ENCODE data around the gene LDLRAD1. TPM values are rescaled to one million over a fixed set of nuclear protein-coding genes. Genes with fewer than 3 reads are reported as not detected.

The LDLRAD1 gene
- total and polyA plus RNA-seq, 5 donors from 2014 or later = not detected

DNA sequence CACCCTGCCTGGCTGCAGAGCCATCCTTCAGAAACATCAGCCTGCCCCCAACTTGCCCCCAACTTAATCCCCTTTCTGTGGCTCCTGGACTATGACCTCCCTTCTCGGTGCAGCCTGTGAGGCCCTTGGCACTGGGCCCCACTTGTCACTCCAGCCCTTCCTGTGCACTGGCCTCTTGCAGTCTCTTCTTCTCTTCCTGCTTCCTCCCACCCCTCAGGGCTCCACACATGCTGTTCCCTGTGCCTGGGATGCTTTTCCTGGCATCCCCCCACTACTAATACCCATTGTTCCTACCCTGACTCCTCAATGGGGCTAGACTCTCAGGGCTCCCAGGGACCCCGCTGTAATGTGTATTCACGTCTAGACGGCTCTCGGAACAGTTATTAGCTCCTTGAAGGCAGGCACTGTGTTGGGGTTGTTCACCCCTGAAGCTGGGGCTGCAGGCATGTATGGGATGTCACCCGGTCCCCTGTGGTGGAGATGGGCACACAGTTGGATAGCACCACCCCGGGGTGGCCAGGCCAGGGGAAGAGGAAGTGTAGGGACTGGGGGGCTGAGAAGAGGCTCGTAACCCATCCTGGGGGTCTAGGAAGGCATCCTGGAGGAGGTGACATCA, 4.5 kb downstream of the LDLRAD1 start:
- Mint-ChIP-seq H3K4me3 (no peak overlapping the region), H3K36me3 (no peaks in the 10 kb centered on the region), H3K9me3 (peaks cover 0 to 2% (median 0%) of the 10 kb centered on the region in 7 donors), H3K27ac (no peak overlapping the region), H3K27me3 (peaks cover 8% of the 10 kb centered on the region), H3K4me1 (no peaks in the 10 kb centered on the region)
- Histone ChIP-seq H3K27me3 (ENCODE audit: control insufficient read depth, insufficient read depth, low read length) (no peaks in the 10 kb centered on the region), H3K27ac (ENCODE audit: insufficient read depth, low read length, poor library complexity, severe bottlenecking) (no peak overlapping the region), H3K36me3 (ENCODE audit: control insufficient read depth, insufficient read depth, low read length) (no peaks in the 10 kb centered on the region), H3K4me3 (ENCODE audit: low read depth, low read length) (no peak overlapping the region), H3K4me1 (ENCODE audit: control insufficient read depth, insufficient read depth, low read length, poor library complexity, severe bottlenecking) (no peaks in the 10 kb centered on the region), H3K9me3 (ENCODE audit: control insufficient read depth in 2 of 2, low read length in 2 of 2) (no peaks in the 10 kb centered on the region)
- DNase-seq = no peak
- no peak for ATAC-seq (ENCODE audit: low read depth in 2 of 2)

DNA sequence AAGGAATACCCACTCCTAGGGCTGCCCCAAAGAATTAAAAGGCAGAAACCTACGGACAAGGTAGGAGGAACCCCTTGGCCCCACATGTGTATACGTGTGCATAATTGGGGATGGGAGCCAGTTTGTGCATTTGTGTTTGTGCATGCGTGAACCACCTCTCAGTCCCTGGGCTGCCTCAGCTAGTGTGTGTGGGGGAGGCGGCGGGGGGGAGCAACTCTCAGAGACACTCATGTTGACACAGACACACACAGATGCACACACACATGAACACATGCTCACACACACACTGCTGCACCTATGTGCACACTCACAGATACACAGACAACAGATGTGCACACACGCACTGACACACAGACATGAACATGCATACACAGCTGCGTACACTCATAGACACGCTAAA, 5.1 kb downstream of the LDLRAD1 start:
- no peak for DNase-seq
- no peaks in the 10 kb centered on the region for H3K36me3 ChIP-seq (ENCODE audit: control insufficient read depth, insufficient read depth, low read length)
- Mint-ChIP-seq H3K9me3 (peaks cover 0 to 2% (median 0%) of the 10 kb centered on the region in 7 donors), H3K4me1 (no peaks in the 10 kb centered on the region), H3K4me3 (no peak overlapping the region), H3K27me3 (peaks cover 8% of the 10 kb centered on the region), H3K36me3 (no peaks in the 10 kb centered on the region), H3K27ac (no peak overlapping the region)
- no peak overlapping the region for H3K4me3 ChIP-seq (ENCODE audit: low read depth, low read length)
- H3K9me3 ChIP-seq (ENCODE audit: control insufficient read depth in 2 of 2, low read length in 2 of 2) = no peaks in the 10 kb centered on the region
- H3K4me1 ChIP-seq (ENCODE audit: control insufficient read depth, insufficient read depth, low read length, poor library complexity, severe bottlenecking) = no peaks in the 10 kb centered on the region
- no peak for ATAC-seq (ENCODE audit: low read depth in 2 of 2)
- H3K27ac ChIP-seq (ENCODE audit: insufficient read depth, low read length, poor library complexity, severe bottlenecking) = no peak overlapping the region
- no peaks in the 10 kb centered on the region for H3K27me3 ChIP-seq (ENCODE audit: control insufficient read depth, insufficient read depth, low read length)

DNA sequence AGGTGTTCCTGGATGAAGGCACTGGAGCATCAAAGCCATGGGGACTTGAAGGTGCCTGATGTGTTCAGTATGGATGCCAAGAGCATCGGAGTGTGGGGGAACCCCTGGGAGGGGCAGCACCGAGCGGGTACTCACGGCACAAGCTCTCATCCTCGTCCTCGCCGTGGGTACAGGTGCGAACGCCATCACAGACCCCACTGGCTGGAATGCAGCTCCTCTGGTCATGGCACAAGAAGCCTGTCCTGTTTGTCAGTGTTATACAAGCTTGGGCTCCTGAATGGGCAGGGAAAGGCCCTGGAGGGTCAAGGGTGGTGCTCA, 6.0 kb downstream of the LDLRAD1 start:
- H3K4me1 ChIP-seq (ENCODE audit: control insufficient read depth, insufficient read depth, low read length, poor library complexity, severe bottlenecking) = no peaks in the 10 kb centered on the region
- H3K4me3 ChIP-seq (ENCODE audit: low read depth, low read length) = no peak overlapping the region
- H3K36me3 Mint-ChIP-seq = no peaks in the 10 kb centered on the region
- H3K36me3 ChIP-seq (ENCODE audit: control insufficient read depth, insufficient read depth, low read length) = no peaks in the 10 kb centered on the region
- peaks cover 8% of the 10 kb centered on the region for H3K27me3 Mint-ChIP-seq
- peaks cover 0 to 2% (median 0%) of the 10 kb centered on the region in 7 donors for H3K9me3 Mint-ChIP-seq
- ATAC-seq (ENCODE audit: low read depth in 2 of 2) = no peak
- no peaks in the 10 kb centered on the region for H3K27me3 ChIP-seq (ENCODE audit: control insufficient read depth, insufficient read depth, low read length)
- no peaks in the 10 kb centered on the region for H3K9me3 ChIP-seq (ENCODE audit: control insufficient read depth in 2 of 2, low read length in 2 of 2)
- no peak for DNase-seq
- no peaks in the 10 kb centered on the region for H3K4me1 Mint-ChIP-seq
- H3K4me3 Mint-ChIP-seq = no peak overlapping the region
- no peak overlapping the region for H3K27ac ChIP-seq (ENCODE audit: insufficient read depth, low read length, poor library complexity, severe bottlenecking)
- H3K27ac Mint-ChIP-seq = no peak overlapping the region

DNA sequence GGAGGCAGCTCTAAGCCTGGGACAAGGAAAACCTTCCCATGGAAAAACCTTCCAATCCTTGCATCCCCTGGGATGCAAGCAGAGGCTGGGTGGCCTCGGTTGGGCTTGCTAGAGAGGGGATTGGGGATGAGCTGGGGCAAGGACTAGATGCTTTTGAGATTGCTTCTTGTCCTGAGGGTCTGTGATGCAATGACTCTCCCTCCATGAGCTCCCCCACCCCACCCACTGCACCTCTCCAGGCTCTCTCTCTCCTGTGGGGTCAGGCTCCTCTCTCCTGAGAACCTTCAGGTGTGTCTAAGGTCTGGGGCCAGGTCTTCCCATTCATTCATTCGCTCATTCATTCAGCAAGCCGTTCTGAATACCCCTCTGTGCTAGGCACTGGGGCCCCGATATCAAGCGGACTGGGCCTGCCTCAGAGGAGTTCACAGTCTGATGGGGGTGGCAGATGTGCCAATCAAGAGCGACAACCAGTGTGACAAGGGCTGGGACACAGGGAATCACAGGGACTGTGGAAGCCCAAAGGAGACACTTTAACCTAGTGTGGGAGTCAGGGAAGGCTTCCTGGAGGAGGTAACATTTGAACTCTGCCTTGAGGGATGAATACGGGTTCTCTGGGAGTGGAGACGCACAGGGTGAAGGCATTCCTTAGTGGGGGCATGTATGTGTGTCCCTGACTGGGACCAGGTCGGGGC, 6.5 kb downstream of the LDLRAD1 start:
- H3K27ac ChIP-seq (ENCODE audit: insufficient read depth, low read length, poor library complexity, severe bottlenecking) = no peak overlapping the region
- H3K36me3 ChIP-seq (ENCODE audit: control insufficient read depth, insufficient read depth, low read length) = no peaks in the 10 kb centered on the region
- H3K4me1 Mint-ChIP-seq = no peaks in the 10 kb centered on the region
- no peaks in the 10 kb centered on the region for H3K4me1 ChIP-seq (ENCODE audit: control insufficient read depth, insufficient read depth, low read length, poor library complexity, severe bottlenecking)
- ATAC-seq (ENCODE audit: low read depth in 2 of 2) (no peak), DNase-seq (no peak)
- no peak overlapping the region for H3K4me3 ChIP-seq (ENCODE audit: low read depth, low read length)
- no peaks in the 10 kb centered on the region for H3K36me3 Mint-ChIP-seq
- H3K27ac Mint-ChIP-seq = no peak overlapping the region
- peaks cover 8% of the 10 kb centered on the region for H3K27me3 Mint-ChIP-seq
- no peak overlapping the region for H3K4me3 Mint-ChIP-seq
- no peaks in the 10 kb centered on the region for H3K9me3 ChIP-seq (ENCODE audit: control insufficient read depth in 2 of 2, low read length in 2 of 2)
- H3K27me3 ChIP-seq (ENCODE audit: control insufficient read depth, insufficient read depth, low read length) = no peaks in the 10 kb centered on the region
- peaks cover 0 to 2% (median 0%) of the 10 kb centered on the region in 7 donors for H3K9me3 Mint-ChIP-seq

DNA sequence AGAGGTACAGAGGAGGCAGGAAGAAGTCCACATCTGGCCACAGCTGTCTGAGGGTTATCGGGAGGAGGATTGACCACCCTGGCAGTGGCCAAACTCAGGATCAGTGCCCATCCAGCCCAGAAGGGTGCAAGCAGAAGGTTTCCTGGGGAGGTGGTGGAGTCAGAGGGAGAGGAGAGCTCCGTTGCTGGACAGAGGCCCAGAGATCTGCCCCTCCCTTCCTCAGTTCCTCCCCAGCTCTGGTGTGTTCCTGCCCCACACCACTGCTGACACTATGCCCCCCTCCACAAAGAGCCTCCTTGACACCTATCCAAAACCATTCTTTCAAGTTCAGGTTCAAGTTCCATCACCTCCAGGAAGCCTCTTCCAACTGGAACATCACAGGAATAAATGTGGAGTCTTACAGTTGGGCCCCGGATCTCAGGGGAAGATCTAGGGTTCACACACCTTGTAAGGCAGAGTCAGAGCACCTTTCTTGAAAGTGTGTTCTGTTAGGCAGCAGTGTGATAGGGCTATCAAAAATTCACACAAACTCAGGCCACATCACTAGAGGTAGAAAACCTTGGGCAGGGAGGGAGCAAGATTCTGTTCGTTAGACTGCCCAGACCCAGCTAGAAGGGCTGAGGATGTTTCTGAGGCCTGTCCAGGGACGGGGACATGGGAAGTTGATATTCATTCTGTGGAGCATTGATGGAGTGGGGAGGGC, 7.4 kb downstream of the LDLRAD1 start:
- Histone ChIP-seq H3K4me1 (ENCODE audit: control insufficient read depth, insufficient read depth, low read length, poor library complexity, severe bottlenecking) (no peaks in the 10 kb centered on the region), H3K4me3 (ENCODE audit: low read depth, low read length) (no peak overlapping the region), H3K9me3 (ENCODE audit: control insufficient read depth in 2 of 2, low read length in 2 of 2) (no peaks in the 10 kb centered on the region), H3K36me3 (ENCODE audit: control insufficient read depth, insufficient read depth, low read length) (no peaks in the 10 kb centered on the region), H3K27ac (ENCODE audit: insufficient read depth, low read length, poor library complexity, severe bottlenecking) (no peak overlapping the region), H3K27me3 (ENCODE audit: control insufficient read depth, insufficient read depth, low read length) (no peaks in the 10 kb centered on the region)
- H3K9me3 Mint-ChIP-seq = peaks cover 0 to 4% (median 0%) of the 10 kb centered on the region in 7 donors
- DNase-seq = no peak
- no peak for ATAC-seq (ENCODE audit: low read depth in 2 of 2)
- H3K27ac Mint-ChIP-seq = peak overlapping the region in 1 of 3 donors; percentile 17
- H3K27me3 Mint-ChIP-seq = peaks cover 8% of the 10 kb centered on the region
- no peaks in the 10 kb centered on the region for H3K4me1 Mint-ChIP-seq
- H3K4me3 Mint-ChIP-seq = no peak overlapping the region
- no peaks in the 10 kb centered on the region for H3K36me3 Mint-ChIP-seq

DNA sequence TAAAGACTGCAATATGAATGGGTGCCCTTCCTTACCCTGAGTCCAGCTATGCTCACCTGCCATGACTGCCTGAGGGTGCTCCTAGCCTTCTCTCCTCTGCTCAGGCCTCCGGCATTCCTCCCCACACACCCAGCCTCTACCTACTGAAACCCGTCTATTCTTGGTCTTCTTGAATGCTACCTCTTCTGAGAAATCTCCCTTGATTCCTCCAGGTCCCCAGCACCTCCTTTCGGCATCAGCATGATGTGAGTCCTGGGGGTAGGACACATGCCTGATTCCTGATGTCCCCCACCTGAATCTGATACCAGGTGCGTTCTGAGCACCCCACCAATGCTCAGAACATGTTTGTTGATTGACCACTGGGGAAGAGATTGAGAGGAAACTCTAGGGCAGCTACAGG, 8.6 kb downstream of the LDLRAD1 start:
- H3K4me3 Mint-ChIP-seq = no peak overlapping the region
- ATAC-seq (ENCODE audit: low read depth in 2 of 2) (no peak), DNase-seq (no peak)
- Histone ChIP-seq H3K4me1 (ENCODE audit: control insufficient read depth, insufficient read depth, low read length, poor library complexity, severe bottlenecking) (no peaks in the 10 kb centered on the region), H3K27me3 (ENCODE audit: control insufficient read depth, insufficient read depth, low read length) (no peaks in the 10 kb centered on the region), H3K27ac (ENCODE audit: insufficient read depth, low read length, poor library complexity, severe bottlenecking) (no peak overlapping the region), H3K4me3 (ENCODE audit: low read depth, low read length) (no peak overlapping the region), H3K9me3 (ENCODE audit: control insufficient read depth in 2 of 2, low read length in 2 of 2) (no peaks in the 10 kb centered on the region), H3K36me3 (ENCODE audit: control insufficient read depth, insufficient read depth, low read length) (no peaks in the 10 kb centered on the region)
- peaks cover 0 to 4% (median 0%) of the 10 kb centered on the region in 7 donors for H3K9me3 Mint-ChIP-seq
- H3K27ac Mint-ChIP-seq = peak overlapping the region in 1 of 3 donors; percentile 81
- no peaks in the 10 kb centered on the region for H3K4me1 Mint-ChIP-seq
- H3K36me3 Mint-ChIP-seq = no peaks in the 10 kb centered on the region
- peaks cover 8% of the 10 kb centered on the region for H3K27me3 Mint-ChIP-seq

DNA sequence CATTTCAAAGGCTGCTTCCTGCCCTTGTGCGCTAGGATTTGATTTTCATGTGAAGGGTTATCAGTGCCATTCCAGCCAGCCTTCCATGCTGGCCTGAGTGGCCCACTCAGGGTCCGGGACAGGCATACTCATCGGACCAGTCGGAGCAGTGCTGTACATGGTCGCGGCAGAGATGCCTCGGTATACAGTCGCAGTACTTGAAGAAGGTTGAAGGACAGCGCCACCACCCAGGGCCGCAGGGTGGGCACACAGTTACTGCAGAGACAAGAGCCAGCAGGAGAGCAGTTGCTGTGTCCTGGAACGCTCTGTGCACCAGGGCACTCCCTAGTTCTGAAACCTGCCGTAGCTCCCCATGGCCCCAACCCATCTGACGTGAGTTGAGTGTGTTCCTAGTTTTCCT, 9.1 kb downstream of the LDLRAD1 start:
- no peak for DNase-seq
- H3K36me3 ChIP-seq (ENCODE audit: control insufficient read depth, insufficient read depth, low read length) = no peaks in the 10 kb centered on the region
- Mint-ChIP-seq H3K4me3 (no peak overlapping the region), H3K27ac (no peak overlapping the region), H3K9me3 (peaks cover 0 to 4% (median 0%) of the 10 kb centered on the region in 7 donors), H3K4me1 (no peaks in the 10 kb centered on the region), H3K27me3 (peaks cover 8% of the 10 kb centered on the region), H3K36me3 (no peaks in the 10 kb centered on the region)
- H3K9me3 ChIP-seq (ENCODE audit: control insufficient read depth in 2 of 2, low read length in 2 of 2) = no peaks in the 10 kb centered on the region
- H3K27ac ChIP-seq (ENCODE audit: insufficient read depth, low read length, poor library complexity, severe bottlenecking) = no peak overlapping the region
- H3K4me3 ChIP-seq (ENCODE audit: low read depth, low read length) = no peak overlapping the region
- H3K4me1 ChIP-seq (ENCODE audit: control insufficient read depth, insufficient read depth, low read length, poor library complexity, severe bottlenecking) = no peaks in the 10 kb centered on the region
- H3K27me3 ChIP-seq (ENCODE audit: control insufficient read depth, insufficient read depth, low read length) = no peaks in the 10 kb centered on the region
- no peak for ATAC-seq (ENCODE audit: low read depth in 2 of 2)
